KMS-11 (cell line): ENCODE results near the gene KMT2E.

Experiments used
- H2AFZ ChIP-seq: fragments of 200-600 bp; sonication (generic); 2 replicates; pipeline ENCODE4 v1.6.1; 2016; ENCODE audit warnings: antibody characterized with exemption, mixed run types, low read depth
- H3K27ac ChIP-seq: fragments of 200-600 bp; sonication (generic); 2 replicates; pipeline ENCODE4 v1.6.1; 2016; ENCODE audit warnings: mild to moderate bottlenecking, mixed run types
- H3K27me3 ChIP-seq: fragments of 200-600 bp; sonication (generic); 2 replicates; pipeline ENCODE4 v1.6.1; 2017; ENCODE audit warnings: mild to moderate bottlenecking, low read depth, mixed run types, moderate library complexity; ENCODE audit not compliant: insufficient read depth
- H3K36me3 ChIP-seq: fragments of 200-600 bp; sonication (generic); 2 replicates; pipeline ENCODE4 v1.6.1; 2017; ENCODE audit warnings: mild to moderate bottlenecking, mixed run types; ENCODE audit not compliant: insufficient read depth
- H3K4me1 ChIP-seq: fragments of 200-600 bp; sonication (generic); 2 replicates; pipeline ENCODE4 v1.6.1; 2016; ENCODE audit warnings: mild to moderate bottlenecking, low read depth, mixed run types; ENCODE audit not compliant: poor library complexity, severe bottlenecking
- H3K4me2 ChIP-seq: fragments of 200-600 bp; sonication (generic); 2 replicates; pipeline ENCODE4 v1.7.0; 2016; ENCODE audit warnings: mild to moderate bottlenecking, mixed run types
- H3K4me3 ChIP-seq: fragments of 200-600 bp; sonication (generic); IDR thresholded peaks from 2 replicates; pipeline ENCODE4 v1.6.1; 2017; ENCODE audit warnings: low read depth, low read length, mixed read lengths; ENCODE audit not compliant: insufficient read depth
- H3K79me2 ChIP-seq: fragments of 200-600 bp; sonication (generic); 2 replicates; pipeline ENCODE4 v1.6.1; 2016; ENCODE audit warnings: low read depth, mixed run types; ENCODE audit not compliant: insufficient read depth
- H3K9ac ChIP-seq: fragments of 200-600 bp; sonication (generic); 2 replicates; pipeline ENCODE4 v1.6.1; 2016; ENCODE audit warnings: mild to moderate bottlenecking, mixed run types
- H4K20me1 ChIP-seq: fragments of 200-600 bp; sonication (generic); 2 replicates; pipeline ENCODE4 v1.6.1; 2016; ENCODE audit warnings: mild to moderate bottlenecking, mixed run types; ENCODE audit not compliant: insufficient read depth
- CTCF ChIP-seq: fragments of 200-600 bp; sonication (generic); conservative IDR thresholded peaks from 2 replicates; pipeline ENCODE4 v1.6.1; 2017; ENCODE audit warnings: low read depth, mild to moderate bottlenecking, antibody characterized with exemption, low read length, moderate library complexity, mixed read lengths

Gene KMT2E

GRCh38 chr7:105122619-105123018, 108.6 kb downstream of the KMT2E start:
- Histone ChIP-seq H3K79me2 (peaks cover 16% of the 10 kb centered on the region), H4K20me1 (no peaks in the 10 kb centered on the region), H3K36me3 (0 out of 2 replicates have a peak, but pooled peaks cover 5% of the 10 kb centered on the region)

GRCh38 chr7:105125745-105126144, 111.7 kb downstream of the KMT2E start:
- TF ChIP-seq CTCF: no peak
- no peaks in the 10 kb centered on the region for H4K20me1 ChIP-seq
- peak overlapping the region; percentile 92 for H3K27ac ChIP-seq
- H3K79me2 ChIP-seq: peaks cover 44% of the 10 kb centered on the region
- no peak overlapping the region for H3K9ac ChIP-seq
- no peak overlapping the region for H3K4me3 ChIP-seq
- H3K36me3 ChIP-seq: peaks cover 5% of the 10 kb centered on the region; the same call in 1 of the 2 replicates
- H3K4me2 ChIP-seq: peak overlapping the region; percentile 86
- H2AFZ ChIP-seq: no peak overlapping the region
- H3K4me1 ChIP-seq: peaks cover 82% of the 10 kb centered on the region
- no peaks in the 10 kb centered on the region for H3K27me3 ChIP-seq

More at GRCh38 chr7:105122619-105123018, 108.6 kb downstream of the KMT2E start:
- H2AFZ ChIP-seq: no peak overlapping the region
- H3K27me3 ChIP-seq: no peaks in the 10 kb centered on the region
- H3K9ac ChIP-seq: no peak overlapping the region
- no peak overlapping the region for H3K4me2 ChIP-seq
- H3K4me3 ChIP-seq: no peak overlapping the region
- TF ChIP-seq CTCF: no peak
- no peak overlapping the region for H3K27ac ChIP-seq
- H3K4me1 ChIP-seq: peaks cover 53% of the 10 kb centered on the region

- peaks cover 52% of the 10 kb centered on the region for H3K79me2 ChIP-seq
These were observed 112.5 kb downstream of the KMT2E start for GRCh38 chr7:105126436-105126975.

GRCh38 chr7:105127179-105127578, 113.2 kb downstream of the KMT2E start:
- Histone ChIP-seq H3K9ac (peak overlapping the region; percentile 56), H3K4me1 (peaks cover 87% of the 10 kb centered on the region), H2AFZ (peak overlapping the region; percentile 32), H3K36me3 (peaks cover 5% of the 10 kb centered on the region; the same call in 1 of the 2 replicates), H4K20me1 (no peaks in the 10 kb centered on the region), H3K27me3 (no peaks in the 10 kb centered on the region), H3K4me3 (no peak overlapping the region), H3K27ac (peak overlapping the region; percentile 92), H3K4me2 (peak overlapping the region; percentile 86), H3K79me2 (peaks cover 59% of the 10 kb centered on the region)
- TF ChIP-seq CTCF: no peak

More at GRCh38 chr7:105126436-105126975, 112.5 kb downstream of the KMT2E start:
- Histone ChIP-seq H2AFZ (peak overlapping the region; percentile 32; the same call in 1 of the 2 replicates), H3K4me1 (peaks cover 84% of the 10 kb centered on the region), H3K4me3 (no peak overlapping the region), H3K9ac (peak overlapping the region; percentile 56), H3K36me3 (peaks cover 5% of the 10 kb centered on the region; the same call in 1 of the 2 replicates), H3K27ac (peak overlapping the region; percentile 92), H3K4me2 (peak overlapping the region; percentile 86), H3K27me3 (no peaks in the 10 kb centered on the region), H4K20me1 (no peaks in the 10 kb centered on the region)
- TF ChIP-seq CTCF: no peak
